Gastroesophageal sphincter (tissue), 4 donors: ENCODE results near the gene RAB43. TPM values are rescaled to one million over a fixed set of nuclear protein-coding genes. Genes with fewer than 3 reads are reported as not detected.
"Not testable (repeated sequence)": the region's sequence is repeated elsewhere in the genome, so short reads cannot be mapped to it uniquely, and the experiment has no call there.

Experiments
- ATAC-seq: fragments of 150-250 bp; one replicate; pipeline ENCODE4 v1.9.1; 2016; ENCODE audit warnings: mild to moderate bottlenecking, moderate library complexity
- H3K27ac ChIP-seq, 4 donors: fragments of 200-600 bp; sonication (generic) in 3 of 4; 1 replicate in 3 of 4; 2 replicates in 1 of 4; pipeline ENCODE4 v1.5.1; 2016 to 2019
- H3K27me3 ChIP-seq: fragments of 200-600 bp; sonication (generic); one replicate; pipeline ENCODE4 v1.5.1; 2019
- H3K36me3 ChIP-seq, 2 donors: fragments of 200-600 bp; sonication (generic); one replicate each; pipeline ENCODE4 v1.5.1; 2019; ENCODE audit warnings: control low read depth in 1 of 2
- H3K4me1 ChIP-seq, 3 donors: fragments of 200-600 bp; sonication (generic); 1 replicate in 2 of 3; 2 replicates in 1 of 3; pipeline ENCODE4 v1.5.1; 2016 to 2019; ENCODE audit warnings: control low read depth in 2 of 3
- H3K4me3 ChIP-seq, 2 donors: fragments of 200-600 bp; sonication (generic); one replicate each; pipeline ENCODE4 v1.5.1; 2019; ENCODE audit warnings: mild to moderate bottlenecking in 1 of 2, moderate library complexity in 1 of 2
- H3K9me3 ChIP-seq, 3 donors: fragments of 200-600 bp; sonication (generic); one replicate each; pipeline ENCODE4 v1.5.1; 2017 to 2019; ENCODE audit warnings: control low read depth in 2 of 3
- CTCF ChIP-seq, 4 experiments: fragments of 200-600 bp in 2 of 4; fragments of 450-650 bp in 2 of 4; sonication (generic) in 1 of 4; IDR thresholded peaks; one replicate each; pipeline ENCODE4 v1.5.1; 2017 to 2019; ENCODE audit warnings: antibody characterized with exemption in 4 of 4, mild to moderate bottlenecking in 2 of 4, moderate library complexity in 2 of 4
- EP300 ChIP-seq: sonication (generic); formaldehyde crosslinking; IDR thresholded peaks from one replicate; pipeline ENCODE4 v1.6.1; 2017; ENCODE audit warnings: antibody characterized with exemption, mild to moderate bottlenecking
- POLR2A ChIP-seq, 2 donors: fragments of 450-650 bp; IDR thresholded peaks; one replicate each; pipeline ENCODE4 v1.6.1; 2017; ENCODE audit warnings: antibody characterized with exemption in 2 of 2, mild to moderate bottlenecking in 2 of 2, moderate library complexity in 1 of 2
- POLR2AphosphoS5 ChIP-seq: sonication (generic); formaldehyde crosslinking; IDR thresholded peaks from one replicate; pipeline ENCODE4 v1.6.1; 2017; ENCODE audit warnings: antibody characterized with exemption
- WGBS, 2 donors: methylation state at CpG; one replicate each; pipeline ENCODE4 v1.1.5; 2018; ENCODE audit warnings: low coverage in 1 of 2; 5-methylcytosine and 5-hydroxymethylcytosine counted together
- total RNA-seq, 4 donors: library from RNA; depleted of rRNA; stranded (reverse); fragments of >200 nt; gene quantifications; one replicate each; pipeline ENCODE4 v1.1.0, GENCODE V29; 2016

RAB43 gene
- total RNA-seq, 4 donors from 2014 or later, result 10.3 to 17.9 (median 15.7) TPM

- Histone ChIP-seq H3K27ac (no peak overlapping the region), H3K4me3 (no peak overlapping the region), H3K27me3 (no peaks in the 10 kb centered on the region), H3K36me3 (peaks cover 0 to 44% of the 10 kb centered on the region in 2 donors), H3K4me1 (peaks cover 0 to 27% (median 7%) of the 10 kb centered on the region in 3 donors), H3K9me3 (no peaks in the 10 kb centered on the region)
- TF ChIP-seq EP300 (no peak), POLR2AphosphoS5 (no peak), CTCF (IDR thresholded peaks at IDR 0.05) (no peak), POLR2A (IDR thresholded peaks at IDR 0.05) (no peak)
- no peak for ATAC-seq
- 84 to 100% methylated on average over 3 to 6 of the region's 6 CpGs for WGBS, 2 donors
These were observed 7.1 kb downstream of the RAB43 start for GRCh38 chr3:129114455-129114854.

- no peaks in the 10 kb centered on the region for H3K9me3 ChIP-seq
- no peak overlapping the region for H3K4me3 ChIP-seq
- H3K4me1 ChIP-seq, result peaks cover 0 to 16% (median 3%) of the 10 kb centered on the region in 3 donors
- H3K36me3 ChIP-seq, result peaks cover 0 to 56% of the 10 kb centered on the region in 2 donors
- H3K27ac ChIP-seq, result no peak overlapping the region
- no peak for TF ChIP-seq EP300
- no peak for TF ChIP-seq CTCF (IDR thresholded peaks at IDR 0.05)
- TF ChIP-seq POLR2AphosphoS5, result no peak
- TF ChIP-seq POLR2A (IDR thresholded peaks at IDR 0.05), result no peak
- no peak for ATAC-seq
- WGBS, 2 donors, result 90 to 93% methylated on average over 3 of the region's 3 CpGs
- no peaks in the 10 kb centered on the region for H3K27me3 ChIP-seq
These were observed 9.1 kb downstream of the RAB43 start for GRCh38 chr3:129112308-129113052.

- not testable (repeated sequence) for H3K27ac ChIP-seq, H3K27me3 ChIP-seq, ATAC-seq, H3K4me3 ChIP-seq, H3K9me3 ChIP-seq
- H3K36me3 ChIP-seq, result peaks cover 0 to 68% of the 10 kb centered on the region in 2 donors
- peaks cover 0 to 17% (median 0%) of the 10 kb centered on the region in 3 donors for H3K4me1 ChIP-seq
- 85 to 93% methylated on average over 3 to 5 of the region's 10 CpGs for WGBS, 2 donors
These were observed 10.4 kb downstream of the RAB43 start for GRCh38 chr3:129111076-129111780.

- peaks cover 0 to 51% of the 10 kb centered on the region in 2 donors for H3K36me3 ChIP-seq
These were observed 13.8 kb downstream of the RAB43 start for GRCh38 chr3:129107793-129108192.

More at GRCh38 chr3:129107793-129108192, 13.8 kb downstream of the RAB43 start:
- TF ChIP-seq POLR2AphosphoS5, result no peak
- no peak for TF ChIP-seq POLR2A (IDR thresholded peaks at IDR 0.05)
- TF ChIP-seq CTCF (IDR thresholded peaks at IDR 0.05), result no peak
- no peak for TF ChIP-seq EP300
- no peak overlapping the region for H3K27ac ChIP-seq
- no peak for ATAC-seq
- WGBS, 2 donors, result 67 to 83% methylated on average over 1 to 7 of the region's 8 CpGs
- H3K4me1 ChIP-seq, result peaks cover 0 to 20% (median 0%) of the 10 kb centered on the region in 3 donors
- no peaks in the 10 kb centered on the region for H3K9me3 ChIP-seq
- H3K27me3 ChIP-seq, result no peaks in the 10 kb centered on the region
- no peak overlapping the region for H3K4me3 ChIP-seq
